ENCODE data around the gene DNASE1. TPM values are rescaled to one million over a fixed set of nuclear protein-coding genes. Genes with fewer than 3 reads are reported as not detected.

The DNASE1 gene
- total and polyA plus RNA-seq, 11 donors: 3.2 to 10.2 (median 6.0) TPM

DNA sequence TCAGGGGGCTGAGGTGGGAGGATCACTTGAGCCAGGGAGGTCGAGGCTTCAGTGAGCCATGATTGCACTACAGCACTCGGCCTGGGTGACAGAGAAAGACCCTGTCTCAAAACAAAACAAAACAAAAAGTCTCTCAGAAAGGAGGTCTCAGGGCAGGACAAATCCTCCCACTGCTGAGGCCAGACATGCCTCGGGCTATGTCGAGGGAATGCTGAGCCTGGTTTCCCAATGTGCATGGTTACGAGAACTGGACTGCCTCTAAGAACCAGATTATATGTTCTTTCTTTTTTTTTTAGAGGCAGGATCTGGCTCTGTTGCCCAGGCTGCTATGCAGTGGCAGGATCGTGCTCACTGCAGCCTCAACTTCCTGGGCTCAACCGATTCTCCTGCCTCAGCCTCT is 35.2 kb downstream of the DNASE1 start:
- no peak for DNase-seq

GRCh38 chr16:3690470-3690928 is 36.0 kb downstream of the DNASE1 start:
- ATAC-seq: peak; percentile 86 to 96 (median 94)
- WGBS, 4 donors: 12 to 26% (median 20%) methylated on average over 17 to 18 of the region's 18 CpGs
- intact Hi-C loops (cut with DNase I): loop anchor here in 9 of 10 donors (1.0 to 5.0 kb wide), 4 partner anchors 182 to 190 kb away; partner anchors contain the start of gene CREBBP (in 6 of the 9)

More for the DNA sequence above, 35.2 kb downstream of the DNASE1 start:
- H3K36me3 ChIP-seq: peaks cover 0 to 46% (median 34%) of the 10 kb centered on the region in 9 donors
- TF ChIP-seq POLR2A (IDR thresholded peaks at IDR 0.05): no peak
- no peak for TF ChIP-seq CTCF (IDR thresholded peaks at IDR 0.05)
- no peaks in the 10 kb centered on the region for H3K9me3 ChIP-seq
- intact Hi-C loops (cut with DNase I): loop anchor here (1.0 to 5.0 kb wide), 4 partner anchors 183 to 191 kb away; partner anchors contain the start of gene CREBBP (in 7 of the 10)
- peak overlapping the region in 6 of 12 donors; percentile 23 to 72 (median 41) for H3K27ac ChIP-seq
- 88 to 95% (median 93%) methylated on average over 7 of the region's 7 CpGs for WGBS, 4 donors
- H3K4me1 ChIP-seq: peaks cover 0 to 18% (median 15%) of the 10 kb centered on the region in 12 donors
- no peak overlapping the region for H3K4me3 ChIP-seq
- no peaks in the 10 kb centered on the region for H3K27me3 ChIP-seq
- no peak for ATAC-seq

DNA sequence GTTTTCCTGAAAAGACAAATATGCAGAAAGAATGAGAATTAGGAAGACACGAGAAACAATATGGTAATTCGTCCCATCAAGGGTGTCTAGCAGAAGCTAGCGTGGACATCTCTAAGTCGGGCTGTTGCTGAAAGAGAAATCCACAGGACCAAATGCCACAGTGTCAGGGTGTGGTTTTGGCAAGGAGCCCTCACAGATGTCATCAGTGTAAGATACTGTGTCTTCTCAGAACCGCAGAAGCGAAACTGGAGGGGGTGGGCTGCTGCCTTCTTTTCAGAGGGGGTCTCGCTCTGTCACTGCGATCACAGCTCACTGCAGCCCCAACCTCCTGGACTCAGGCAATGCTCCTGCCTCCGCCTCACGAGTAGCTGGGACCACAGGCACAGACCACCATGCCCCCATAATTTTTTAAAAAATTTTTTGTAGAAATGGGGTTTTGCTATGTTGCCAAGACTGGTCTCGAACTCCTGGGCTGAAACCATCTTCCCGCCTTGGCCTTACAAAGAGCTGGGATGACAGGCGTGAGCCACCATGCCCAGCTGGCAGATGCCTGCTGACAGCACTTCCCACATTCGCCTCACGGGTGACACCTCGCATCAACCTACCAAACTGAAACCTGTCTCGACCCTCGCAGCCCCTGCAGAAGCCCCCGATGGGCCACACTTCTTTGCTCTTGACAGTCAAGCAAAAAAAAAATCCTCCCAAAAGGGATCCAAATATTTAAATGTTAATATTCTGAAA is 36.7 kb downstream of the DNASE1 start:
- H3K36me3 ChIP-seq: peaks cover 0 to 32% (median 20%) of the 10 kb centered on the region in 9 donors
- intact Hi-C loops (cut with DNase I): loop anchor here in 9 of 10 donors (1.0 to 5.0 kb wide), 4 partner anchors 181 to 190 kb away; partner anchors contain the start of gene CREBBP (in 6 of the 9)

More at GRCh38 chr16:3690470-3690928, 36.0 kb downstream of the DNASE1 start:
- H3K27me3 ChIP-seq: no peaks in the 10 kb centered on the region
- H3K36me3 ChIP-seq: peaks cover 0 to 39% (median 26%) of the 10 kb centered on the region in 9 donors
- TF ChIP-seq POLR2A (IDR thresholded peaks at IDR 0.05) (no peak), CTCF (IDR thresholded peaks at IDR 0.05) (peak; percentile 90 to 99 (median 95))
- H3K4me1 ChIP-seq: peaks cover 0 to 20% (median 15%) of the 10 kb centered on the region in 12 donors
- H3K4me3 ChIP-seq: peak overlapping the region in 10 of 12 donors; percentile 27 to 56 (median 43)
- H3K27ac ChIP-seq: peak overlapping the region in 10 of 12 donors; percentile 14 to 72 (median 56)
- DNase-seq: peak; percentile 89 to 94 (median 92)
- no peaks in the 10 kb centered on the region for H3K9me3 ChIP-seq

More for the DNA sequence above, 36.7 kb downstream of the DNASE1 start:
- DNase-seq (peak in 1 of 5 donors; percentile 25), ATAC-seq (peak in 2 of 4 donors; percentile 10 to 12)
- Histone ChIP-seq H3K4me3 (peak overlapping the region in 10 of 12 donors; percentile 27 to 56 (median 43)), H3K27ac (peak overlapping the region in 9 of 12 donors; percentile 14 to 72 (median 56)), H3K27me3 (no peaks in the 10 kb centered on the region), H3K4me1 (peaks cover 0 to 22% (median 15%) of the 10 kb centered on the region in 12 donors), H3K9me3 (no peaks in the 10 kb centered on the region)
- TF ChIP-seq CTCF (IDR thresholded peaks at IDR 0.05) (no peak), POLR2A (IDR thresholded peaks at IDR 0.05) (no peak)
- WGBS, 4 donors: 83 to 86% (median 84%) methylated on average over 19 of the region's 19 CpGs
